ENCODE measurements around the gene FXYD3. TPM values are rescaled to one million over a fixed set of nuclear protein-coding genes. Genes with fewer than 3 reads are reported as not detected.
A peak's percentile ranks its signal among the peaks of the same experiment; 100 is the strongest.
"Not testable (repeated sequence)": the region's sequence is repeated elsewhere in the genome, so short reads cannot be mapped to it uniquely, and the experiment has no call there.

Gene FXYD3
- total RNA-seq, 4 donors from 2014 or later, result 0.38 to 2.6 TPM; not detected in 2

GRCh38 chr19:35149463-35149862, 33.8 kb downstream of the FXYD3 start:
- ATAC-seq (ENCODE audit: low FRiP score) (no peak), DNase-seq (ENCODE audit: low spot score) (no peak)
- no peak for TF ChIP-seq CTCF (IDR thresholded peaks at IDR 0.05)

- no peak for DNase-seq (ENCODE audit: low spot score)
- TF ChIP-seq CTCF (IDR thresholded peaks at IDR 0.05), result no peak
- ATAC-seq (ENCODE audit: low FRiP score), result no peak
Observed at GRCh38 chr19:35150445-35150844, 34.8 kb downstream of the FXYD3 start.

- ATAC-seq (ENCODE audit: low FRiP score) (no peak), DNase-seq (ENCODE audit: low spot score) (no peak)
- TF ChIP-seq CTCF (IDR thresholded peaks at IDR 0.05), result no peak
Observed at GRCh38 chr19:35151273-35152065, 35.8 kb downstream of the FXYD3 start.

GRCh38 chr19:35153129-35153522, 37.5 kb downstream of the FXYD3 start:
- not testable (repeated sequence) for ATAC-seq (ENCODE audit: low FRiP score); DNase-seq (ENCODE audit: low spot score)

GRCh38 chr19:35153701-35154524, 38.3 kb downstream of the FXYD3 start:
- no peak for TF ChIP-seq CTCF (IDR thresholded peaks at IDR 0.05)
- DNase-seq (ENCODE audit: low spot score), result no peak
- peak; percentile 41 for ATAC-seq (ENCODE audit: low FRiP score)

GRCh38 chr19:35154525-35155406, 39.1 kb downstream of the FXYD3 start, which contains the start of gene FXYD5:
TSS of gene FXYD5 (plus strand) at chr19:35154735. CDS start at chr19:35155551, 816 bp downstream.
- ATAC-seq (ENCODE audit: low FRiP score) (peak; percentile 87), DNase-seq (ENCODE audit: low spot score) (peak; percentile 62)
- TF ChIP-seq CTCF (IDR thresholded peaks at IDR 0.05), result peak in 1 of 3 donors; percentile 5

GRCh38 chr19:35155441-35155840, 39.8 kb downstream of the FXYD3 start:
- DNase-seq (ENCODE audit: low spot score) (no peak), ATAC-seq (ENCODE audit: low FRiP score) (no peak)
- no peak for TF ChIP-seq CTCF (IDR thresholded peaks at IDR 0.05)
